ENCODE results near the gene OGN.

DNA sequence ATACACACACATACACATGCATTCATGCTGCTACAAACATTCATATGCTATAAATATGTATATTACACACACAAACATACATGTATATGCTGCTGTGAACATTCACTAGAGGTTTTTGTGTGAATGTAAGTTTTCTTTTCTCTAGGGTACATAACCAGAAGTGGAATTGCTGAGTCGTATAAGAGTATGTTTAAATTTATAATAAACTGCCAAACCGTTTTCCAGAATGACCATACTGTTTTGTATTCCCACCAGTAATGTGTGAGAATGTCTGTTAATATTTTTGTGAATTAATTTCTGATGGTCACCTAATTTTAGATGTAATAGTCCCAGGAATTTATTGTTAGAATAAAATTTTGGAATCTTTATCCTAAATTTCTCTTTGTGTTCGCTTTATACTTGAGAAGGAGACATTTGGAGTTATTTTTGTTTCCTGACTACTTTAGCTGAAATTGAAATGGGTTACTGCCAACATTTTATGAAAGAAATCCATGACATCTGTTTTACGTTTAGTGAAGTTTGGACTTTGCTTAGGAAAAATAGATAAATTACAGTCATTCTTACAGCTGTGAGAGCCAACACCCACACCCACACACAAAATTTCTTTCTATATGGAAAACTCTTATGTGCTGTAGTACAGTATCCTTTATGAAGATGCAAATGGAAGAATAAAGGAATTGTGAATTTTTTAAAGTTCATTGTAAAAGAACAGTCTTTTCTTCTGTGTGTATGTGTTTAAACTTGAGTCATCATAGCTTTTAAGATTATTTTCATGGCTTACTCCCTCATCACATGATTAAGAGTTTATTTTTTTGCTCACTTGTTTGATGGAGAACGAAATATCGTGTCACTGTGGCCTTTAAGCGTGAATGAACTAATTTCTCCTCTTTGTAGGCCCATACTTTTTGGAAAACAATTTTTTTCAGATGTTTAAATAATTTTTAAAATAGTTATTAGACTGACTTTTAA is 54.3 kb downstream of the OGN start:
- TF ChIP-seq CTCF (conservative IDR thresholded peaks at IDR 0.05; ENCODE audit: low read depth, low read length) (no peak), POLR2A (IDR thresholded peaks at IDR 0.05; ENCODE audit: low read depth, low read length) (no peak), MAFK (IDR thresholded peaks at IDR 0.05; ENCODE audit: low read depth, low read length) (no peak), CHD1 (IDR thresholded peaks at IDR 0.05; ENCODE audit: low read depth, low read length) (no peak), MAZ (IDR thresholded peaks at IDR 0.05; ENCODE audit: borderline replicate concordance, low read depth, low read length) (no peak), CEBPB (IDR thresholded peaks at IDR 0.05; ENCODE audit: low read depth, low read length) (no peak)
- TF ChIP-seq, protein P1, sequence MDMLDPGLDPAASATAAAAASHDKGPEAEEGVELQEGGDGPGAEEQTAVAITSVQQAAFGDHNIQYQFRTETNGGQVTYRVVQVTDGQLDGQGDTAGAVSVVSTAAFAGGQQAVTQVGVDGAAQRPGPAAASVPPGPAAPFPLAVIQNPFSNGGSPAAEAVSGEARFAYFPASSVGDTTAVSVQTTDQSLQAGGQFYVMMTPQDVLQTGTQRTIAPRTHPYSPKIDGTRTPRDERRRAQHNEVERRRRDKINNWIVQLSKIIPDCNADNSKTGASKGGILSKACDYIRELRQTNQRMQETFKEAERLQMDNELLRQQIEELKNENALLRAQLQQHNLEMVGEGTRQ (IDR thresholded peaks at IDR 0.05; ENCODE audit: low read depth, low read length): peak; percentile 21; the same call in 1 of the 2 replicates
